ENCODE data around the gene CYB5B. TPM values are rescaled to one million over a fixed set of nuclear protein-coding genes. Genes with fewer than 3 reads are reported as not detected.

Gene CYB5B
- total and polyA plus RNA-seq, 8 donors: 101 to 119 (median 107) TPM

- H3K36me3 ChIP-seq: no peaks in the 10 kb centered on the region
- peaks cover 0 to 8% of the 10 kb centered on the region in 2 donors for H3K27me3 ChIP-seq
- no peaks in the 10 kb centered on the region for H3K9me3 ChIP-seq
- H3K4me3 ChIP-seq: no peak overlapping the region
- H3K27ac ChIP-seq: no peak overlapping the region
- ATAC-seq (no peak), DNase-seq (no peak)
- TF ChIP-seq, protein P1, sequence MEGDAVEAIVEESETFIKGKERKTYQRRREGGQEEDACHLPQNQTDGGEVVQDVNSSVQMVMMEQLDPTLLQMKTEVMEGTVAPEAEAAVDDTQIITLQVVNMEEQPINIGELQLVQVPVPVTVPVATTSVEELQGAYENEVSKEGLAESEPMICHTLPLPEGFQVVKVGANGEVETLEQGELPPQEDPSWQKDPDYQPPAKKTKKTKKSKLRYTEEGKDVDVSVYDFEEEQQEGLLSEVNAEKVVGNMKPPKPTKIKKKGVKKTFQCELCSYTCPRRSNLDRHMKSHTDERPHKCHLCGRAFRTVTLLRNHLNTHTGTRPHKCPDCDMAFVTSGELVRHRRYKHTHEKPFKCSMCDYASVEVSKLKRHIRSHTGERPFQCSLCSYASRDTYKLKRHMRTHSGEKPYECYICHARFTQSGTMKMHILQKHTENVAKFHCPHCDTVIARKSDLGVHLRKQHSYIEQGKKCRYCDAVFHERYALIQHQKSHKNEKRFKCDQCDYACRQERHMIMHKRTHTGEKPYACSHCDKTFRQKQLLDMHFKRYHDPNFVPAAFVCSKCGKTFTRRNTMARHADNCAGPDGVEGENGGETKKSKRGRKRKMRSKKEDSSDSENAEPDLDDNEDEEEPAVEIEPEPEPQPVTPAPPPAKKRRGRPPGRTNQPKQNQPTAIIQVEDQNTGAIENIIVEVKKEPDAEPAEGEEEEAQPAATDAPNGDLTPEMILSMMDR (IDR thresholded peaks at IDR 0.05): no peak
- H3K4me1 ChIP-seq: no peaks in the 10 kb centered on the region
- intact Hi-C loops (cut with DNase I): no loop called here
Measured at GRCh38 chr16:69500496-69500895, 76.1 kb downstream of the CYB5B start.

DNA sequence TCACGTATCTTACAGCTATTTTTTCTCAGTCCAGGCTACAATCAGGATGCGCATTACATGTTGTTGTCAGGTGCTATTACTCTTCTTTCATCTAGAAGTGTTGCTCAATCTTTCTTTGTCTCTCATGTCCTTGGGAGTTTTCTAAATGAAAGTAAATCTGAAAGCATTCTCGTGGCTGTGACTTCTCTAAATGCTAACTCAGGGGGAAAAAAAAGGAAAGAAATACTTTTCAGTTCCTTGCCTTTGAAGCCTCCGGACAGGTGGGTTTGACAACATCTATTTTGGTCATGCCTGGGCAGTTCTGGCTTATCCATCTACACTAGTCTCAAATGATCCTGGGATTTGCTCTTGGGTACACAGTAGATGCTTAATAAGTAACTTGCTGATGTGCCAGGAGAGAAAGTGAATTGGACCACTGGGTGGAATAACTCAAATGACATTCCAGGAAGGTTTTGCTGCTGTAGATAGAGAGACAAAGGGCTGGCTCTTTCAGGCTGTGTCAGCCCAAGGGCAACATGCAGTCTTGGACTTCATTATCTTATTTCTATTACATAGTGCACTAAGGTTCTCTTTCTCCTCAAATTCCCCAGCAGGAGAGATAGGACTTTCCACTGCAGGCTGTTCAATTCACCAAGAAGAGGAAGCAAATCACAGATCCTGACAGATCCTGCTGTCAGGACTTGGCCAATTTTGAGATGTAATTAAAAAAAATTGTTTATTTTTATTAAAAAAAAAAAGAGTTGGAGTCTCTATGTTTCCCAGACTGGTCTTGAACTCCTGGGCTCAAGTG is 77.7 kb downstream of the CYB5B start:
- intact Hi-C loops (cut with DNase I): no loop called here
- H3K9me3 ChIP-seq: no peaks in the 10 kb centered on the region
- no peaks in the 10 kb centered on the region for H3K4me1 ChIP-seq
- H3K27ac ChIP-seq: no peak overlapping the region
- DNase-seq (no peak), ATAC-seq (no peak)
- H3K4me3 ChIP-seq: no peak overlapping the region
- TF ChIP-seq, protein P1 (IDR thresholded peaks at IDR 0.05): no peak
- H3K27me3 ChIP-seq: peaks cover 0 to 5% of the 10 kb centered on the region in 2 donors
- H3K36me3 ChIP-seq: no peaks in the 10 kb centered on the region

DNA sequence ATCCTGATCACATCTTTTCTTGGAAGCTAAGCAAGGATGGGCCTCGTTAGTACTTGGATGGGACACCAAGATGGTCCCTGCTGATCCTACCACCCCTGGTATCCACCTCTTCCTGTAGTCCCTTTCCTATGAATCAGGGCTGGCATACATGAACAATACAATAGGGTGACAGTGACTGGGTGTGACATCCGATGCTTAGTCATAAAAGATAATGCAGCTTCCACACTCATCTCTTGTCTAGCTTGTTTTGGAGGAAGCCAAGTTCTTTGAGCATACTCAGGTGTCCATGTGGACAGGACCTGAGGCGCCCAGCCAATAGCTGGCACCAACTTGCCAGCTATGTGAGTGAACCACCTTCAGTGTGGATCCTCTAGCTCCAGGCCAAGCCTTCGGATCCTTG is 78.8 kb downstream of the CYB5B start:
- no peaks in the 10 kb centered on the region for H3K36me3 ChIP-seq
- peaks cover 0 to 5% of the 10 kb centered on the region in 2 donors for H3K27me3 ChIP-seq
- no peak overlapping the region for H3K4me3 ChIP-seq
- no peaks in the 10 kb centered on the region for H3K4me1 ChIP-seq
- ATAC-seq (no peak), DNase-seq (no peak)
- TF ChIP-seq, protein P1 (IDR thresholded peaks at IDR 0.05): no peak
- H3K27ac ChIP-seq: no peak overlapping the region
- no peaks in the 10 kb centered on the region for H3K9me3 ChIP-seq
- intact Hi-C loops (cut with DNase I): no loop called here

DNA sequence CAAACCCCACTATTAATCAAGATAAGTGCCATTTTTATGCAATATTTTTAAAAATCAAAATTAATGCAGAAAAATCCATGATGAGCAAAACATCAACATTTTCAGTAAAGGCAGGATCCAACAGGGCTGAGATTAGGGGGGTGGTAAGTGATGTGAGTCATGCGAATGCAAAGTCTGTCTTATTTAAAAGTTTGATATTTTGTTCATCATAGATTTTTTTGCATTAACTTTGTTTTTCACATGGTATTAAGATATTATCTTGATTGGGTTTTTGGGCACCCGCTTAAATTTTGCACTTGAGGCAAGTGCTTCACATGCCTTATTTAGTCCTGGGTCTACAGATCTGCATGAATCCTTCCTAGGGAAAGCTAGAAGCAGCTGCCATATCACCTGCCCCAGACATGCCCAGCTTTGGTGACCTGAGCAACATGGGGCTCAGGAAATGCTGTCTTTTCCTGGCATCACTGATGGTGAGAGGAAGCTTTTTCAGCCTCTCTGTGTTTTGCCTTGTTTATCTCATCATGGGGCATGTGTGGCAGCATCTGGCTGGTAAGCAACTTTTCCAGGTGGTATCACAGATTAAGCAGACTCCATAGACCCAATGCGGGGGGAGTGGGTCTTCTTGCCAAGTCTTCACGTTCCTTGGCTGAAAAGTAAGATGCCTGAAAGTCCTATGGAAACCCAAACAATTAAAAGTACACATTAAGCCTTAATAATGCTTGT is 83.8 kb downstream of the CYB5B start:
- Histone ChIP-seq H3K4me3 (no peak overlapping the region), H3K36me3 (no peaks in the 10 kb centered on the region), H3K27ac (no peak overlapping the region), H3K27me3 (peaks cover 0 to 5% of the 10 kb centered on the region in 2 donors), H3K9me3 (no peaks in the 10 kb centered on the region), H3K4me1 (peaks cover 0 to 14% of the 10 kb centered on the region in 2 donors)
- TF ChIP-seq, protein P1 (IDR thresholded peaks at IDR 0.05): no peak
- intact Hi-C loops (cut with DNase I): no loop called here
- DNase-seq (no peak), ATAC-seq (no peak)

DNA sequence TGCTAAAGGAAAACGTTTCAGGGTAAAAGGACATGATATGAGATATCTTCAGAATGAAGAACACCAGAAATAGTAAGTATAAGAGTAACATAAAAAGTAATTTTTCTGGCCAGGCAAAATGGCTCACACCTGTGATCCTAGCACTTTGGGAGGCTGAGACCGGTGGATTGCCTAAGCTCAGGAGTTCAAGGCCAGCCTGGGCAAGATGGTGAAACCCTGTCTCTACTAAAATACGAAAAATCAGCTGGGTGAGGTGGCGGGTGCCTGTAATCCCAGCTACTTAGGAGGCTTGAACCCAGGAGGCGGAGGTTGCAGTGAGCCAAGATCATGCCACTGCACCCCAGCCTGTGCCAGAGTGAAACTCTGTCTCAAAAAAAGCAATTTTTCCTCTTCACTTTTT is 84.7 kb downstream of the CYB5B start:
- intact Hi-C loops (cut with DNase I): no loop called here
- no peak for ATAC-seq
- Histone ChIP-seq H3K36me3 (no peaks in the 10 kb centered on the region), H3K9me3 (no peaks in the 10 kb centered on the region), H3K4me3 (no peak overlapping the region), H3K4me1 (peaks cover 0 to 23% of the 10 kb centered on the region in 2 donors), H3K27me3 (peaks cover 0 to 5% of the 10 kb centered on the region in 2 donors), H3K27ac (no peak overlapping the region)
- TF ChIP-seq, protein P1 (IDR thresholded peaks at IDR 0.05): no peak
- no peak for DNase-seq
